GM10248 (cell line): Measurements from ENCODE around the gene FLCN.

ENCODE experiments used
- CTCF ChIA-PET: fragments of 300-600 bp; sonication (Branson Sonifier 250); formaldehyde crosslinking; extraction: SDS; loops from one replicate; lab custom pipeline; 2021; ENCODE audit warnings: antibody characterized with exemption; lab: Yijun Ruan, JAX
- POLR2A ChIA-PET: fragments of 350-650 bp; sonication (Branson Sonifier 250); formaldehyde crosslinking; extraction: SDS; loops from one replicate; lab custom pipeline; 2020; ENCODE audit warnings: antibody characterized with exemption; lab: Yijun Ruan, JAX
- DNase-seq: peaks from one replicate; pipeline ENCODE4 v3.0.0; 2012; ENCODE audit errors: extremely low spot score
- CTCF ChIP-seq: IDR thresholded peaks from 2 replicates; pipeline ENCODE4 v1.5.1; 2012; ENCODE audit warnings: mild to moderate bottlenecking, low read depth; ENCODE audit errors: extremely low read depth, missing control alignments, control extremely low read depth

The FLCN gene

DNA sequence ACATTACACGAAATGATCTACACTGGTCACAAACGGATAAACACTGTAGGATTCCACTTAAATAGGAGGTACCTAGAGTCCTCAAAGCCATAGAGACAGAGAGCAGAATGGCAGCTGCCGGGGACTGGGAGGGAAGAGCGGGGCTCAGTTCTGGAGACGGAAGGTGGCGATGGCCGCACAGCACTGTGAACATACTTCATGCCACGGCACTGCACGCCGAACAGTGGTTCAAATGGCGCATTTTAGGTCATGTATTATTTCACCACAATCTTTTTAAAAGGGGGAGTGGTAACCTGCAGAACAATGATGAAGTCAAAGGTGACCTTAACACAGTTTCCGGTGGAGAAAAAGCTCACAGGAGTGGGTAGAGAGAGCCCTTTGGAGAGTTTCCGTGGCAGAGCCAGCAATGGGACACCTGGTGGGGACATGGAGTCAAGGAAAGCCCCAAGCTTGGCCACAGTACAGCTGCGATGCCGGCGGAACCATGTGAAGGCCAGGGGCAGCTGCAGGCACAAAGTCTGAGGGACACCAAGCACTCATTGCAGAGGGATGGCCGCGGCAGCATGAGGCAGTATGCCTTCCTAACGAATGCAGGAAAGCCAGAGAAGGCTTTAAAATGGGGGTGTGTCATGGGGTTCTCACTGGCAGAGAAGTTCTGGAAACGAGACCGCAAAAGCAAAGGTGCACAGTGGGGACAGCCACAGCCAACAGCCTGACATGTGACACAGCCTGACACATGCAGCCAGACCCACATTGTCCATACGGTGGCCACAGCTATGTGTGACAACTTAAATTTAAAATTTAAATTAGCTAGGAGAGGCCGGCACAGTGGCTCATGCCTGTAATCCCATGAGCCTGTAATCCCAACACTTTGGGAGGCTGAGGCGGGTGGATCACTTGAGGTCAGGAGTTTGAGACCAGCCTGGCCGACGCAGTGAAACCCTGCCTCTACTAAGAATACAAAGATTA is 7.3 kb downstream of the FLCN start:
- DNase-seq, result no peak
- POLR2A ChIA-PET, result no interaction called here
- TF ChIP-seq CTCF, result no peak
- CTCF ChIA-PET, result interaction anchor here (1.0 kb wide), 2 partner anchors 48 to 54 kb away, joined by 3 read pairs; no protein-coding TSS in a partner anchor

GRCh38 chr17:17228521-17229279 is 8.3 kb downstream of the FLCN start:
- CTCF ChIA-PET, result interaction anchor here (1.0 kb wide), 1 partner anchor 55 kb away, joined by 3 read pairs; no protein-coding TSS in a partner anchor
- DNase-seq, result no peak
- TF ChIP-seq CTCF, result no peak
- POLR2A ChIA-PET, result interaction anchor here (0.7 kb wide), 1 partner anchor 20 kb away, joined by 5 read pairs; no protein-coding TSS in a partner anchor

- DNase-seq, result no peak
- ChIA-PET POLR2A (no interaction called here), CTCF (no interaction called here)
- TF ChIP-seq CTCF, result no peak
Observed at GRCh38 chr17:17227608-17228520, 9.1 kb downstream of the FLCN start.

GRCh38 chr17:17226451-17227265 is 10.3 kb downstream of the FLCN start:
- no peak for DNase-seq
- CTCF ChIA-PET, result interaction anchor here (0.9 to 1.5 kb wide), 2 partner anchors 10 to 17 kb away, joined by 3 read pairs; partner anchors contain the start of gene FLCN
- POLR2A ChIA-PET, result no interaction called here
- TF ChIP-seq CTCF, result no peak

GRCh38 chr17:17225901-17226300 is 11.1 kb downstream of the FLCN start:
- no peak for DNase-seq
- ChIA-PET CTCF (interaction anchor here (1.5 kb wide), 1 partner anchor 16 kb away, joined by 3 read pairs; no protein-coding TSS in a partner anchor), POLR2A (no interaction called here)
- TF ChIP-seq CTCF, result no peak
